HG03460 (cell line): Measurements from ENCODE around the gene OLFM1.
"Not testable (repeated sequence)": the region's sequence is repeated elsewhere in the genome, so short reads cannot be mapped to it uniquely, and the experiment has no call there.

Experiments
- ATAC-seq: cut with Tn5 transposase; IDR thresholded peaks from one replicate; pipeline ENCODE4 v1.9.1; 2021; ENCODE audit not compliant: unreplicated experiment

OLFM1 gene

DNA sequence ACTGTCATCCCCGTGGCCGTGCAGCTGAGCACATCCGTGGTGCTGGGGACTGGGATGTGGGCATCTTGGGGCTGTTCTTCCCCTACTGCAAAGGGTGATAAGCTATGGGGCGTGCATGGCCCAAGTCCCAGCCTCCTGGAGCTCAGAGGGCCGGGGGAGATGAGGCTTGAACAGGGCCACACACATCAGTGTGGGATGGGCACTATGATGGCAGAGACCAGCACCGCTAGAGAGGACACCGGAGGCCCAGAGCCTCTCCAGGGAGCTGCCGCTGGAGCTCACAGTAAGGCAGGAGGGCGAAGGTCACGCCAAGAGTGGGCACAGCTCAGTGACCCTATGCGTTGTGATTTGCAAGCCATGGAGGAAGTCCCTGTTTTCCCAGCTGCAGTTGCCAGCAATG is 63.5 kb downstream of the OLFM1 start:
- no peak for ATAC-seq

- ATAC-seq, result no peak
Measured at GRCh38 chr9:135151757-135152613, 64.5 kb downstream of the OLFM1 start.

DNA sequence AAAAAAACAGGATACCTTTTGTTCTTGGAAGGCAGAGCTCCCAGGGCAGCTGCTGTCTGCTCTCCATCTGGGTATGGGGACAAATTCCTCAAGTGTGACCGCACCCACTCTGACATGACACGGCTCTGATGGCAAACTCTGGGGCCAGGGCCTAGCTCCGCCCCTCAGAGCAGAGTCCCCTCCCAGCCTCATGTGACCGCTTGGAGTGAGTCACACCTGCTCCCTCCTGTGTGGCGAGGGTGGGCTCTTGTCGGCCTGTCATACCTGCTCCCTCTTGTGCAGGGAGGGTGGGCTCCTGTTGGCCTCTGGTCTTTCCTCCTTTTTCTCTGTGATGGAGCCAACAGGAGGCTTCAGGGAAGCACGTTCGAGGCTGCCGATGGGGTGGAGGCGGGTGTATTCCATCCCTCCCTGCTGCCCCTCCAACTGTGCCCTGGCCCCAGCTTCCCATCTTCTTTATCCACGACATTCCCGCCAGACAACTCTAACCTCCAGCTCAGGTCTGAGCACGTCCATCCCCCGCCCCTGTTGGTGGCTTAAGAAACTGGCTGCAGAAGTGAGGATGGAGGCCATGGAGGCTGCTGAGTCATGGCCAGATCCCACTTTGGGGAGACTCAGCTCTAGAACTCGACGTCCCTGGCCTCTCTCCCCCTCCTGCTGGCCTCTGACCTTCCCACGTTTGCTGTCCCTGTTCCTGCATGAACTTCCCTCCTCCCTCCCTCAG is 65.3 kb downstream of the OLFM1 start:
- no peak for ATAC-seq

DNA sequence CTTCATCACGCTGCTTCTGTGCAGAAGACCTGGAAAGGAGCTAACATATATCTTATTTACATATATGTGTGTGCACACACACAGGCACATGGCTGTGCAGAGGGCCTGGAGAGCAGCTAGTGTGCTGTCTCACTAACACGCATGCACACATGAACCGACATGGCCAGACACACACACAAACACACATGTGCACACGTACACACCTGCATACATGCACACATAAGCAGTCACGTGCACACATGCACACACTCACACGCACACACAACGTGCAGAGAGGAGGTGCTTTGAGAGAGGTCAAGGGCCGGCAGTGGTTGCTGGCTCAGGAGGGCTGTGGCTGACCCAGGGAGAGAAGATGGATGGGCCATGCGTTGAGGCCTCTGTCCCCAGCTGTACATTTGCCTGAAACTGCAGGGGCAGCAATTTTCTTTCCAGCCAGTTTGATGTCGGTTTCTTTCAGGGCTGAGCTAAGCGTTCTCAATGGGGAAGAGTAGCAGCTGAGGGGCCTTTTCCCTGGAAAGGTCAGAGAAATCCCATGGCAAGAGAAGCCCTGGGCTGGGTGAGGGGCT is 66.7 kb downstream of the OLFM1 start:
- no peak for ATAC-seq

DNA sequence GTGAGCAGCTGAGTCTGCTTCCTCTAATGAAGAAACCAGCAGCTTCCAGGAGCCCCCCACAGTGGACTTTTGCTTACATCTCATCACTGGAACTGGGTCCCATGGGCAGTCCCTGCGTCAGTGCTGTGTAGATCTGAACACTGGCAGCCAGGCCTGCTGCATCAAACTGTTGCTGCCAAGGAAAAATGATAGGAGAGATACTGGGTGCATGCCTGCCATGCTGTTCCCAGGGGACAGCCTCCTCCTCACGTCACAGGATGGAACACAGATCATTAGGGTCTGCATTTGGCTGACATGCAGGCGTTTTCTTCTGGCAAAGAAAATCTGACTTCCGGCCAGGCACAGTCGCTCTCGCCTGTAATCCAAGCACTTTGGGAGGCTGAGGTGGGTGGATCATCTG is 67.9 kb downstream of the OLFM1 start:
- no peak for ATAC-seq

DNA sequence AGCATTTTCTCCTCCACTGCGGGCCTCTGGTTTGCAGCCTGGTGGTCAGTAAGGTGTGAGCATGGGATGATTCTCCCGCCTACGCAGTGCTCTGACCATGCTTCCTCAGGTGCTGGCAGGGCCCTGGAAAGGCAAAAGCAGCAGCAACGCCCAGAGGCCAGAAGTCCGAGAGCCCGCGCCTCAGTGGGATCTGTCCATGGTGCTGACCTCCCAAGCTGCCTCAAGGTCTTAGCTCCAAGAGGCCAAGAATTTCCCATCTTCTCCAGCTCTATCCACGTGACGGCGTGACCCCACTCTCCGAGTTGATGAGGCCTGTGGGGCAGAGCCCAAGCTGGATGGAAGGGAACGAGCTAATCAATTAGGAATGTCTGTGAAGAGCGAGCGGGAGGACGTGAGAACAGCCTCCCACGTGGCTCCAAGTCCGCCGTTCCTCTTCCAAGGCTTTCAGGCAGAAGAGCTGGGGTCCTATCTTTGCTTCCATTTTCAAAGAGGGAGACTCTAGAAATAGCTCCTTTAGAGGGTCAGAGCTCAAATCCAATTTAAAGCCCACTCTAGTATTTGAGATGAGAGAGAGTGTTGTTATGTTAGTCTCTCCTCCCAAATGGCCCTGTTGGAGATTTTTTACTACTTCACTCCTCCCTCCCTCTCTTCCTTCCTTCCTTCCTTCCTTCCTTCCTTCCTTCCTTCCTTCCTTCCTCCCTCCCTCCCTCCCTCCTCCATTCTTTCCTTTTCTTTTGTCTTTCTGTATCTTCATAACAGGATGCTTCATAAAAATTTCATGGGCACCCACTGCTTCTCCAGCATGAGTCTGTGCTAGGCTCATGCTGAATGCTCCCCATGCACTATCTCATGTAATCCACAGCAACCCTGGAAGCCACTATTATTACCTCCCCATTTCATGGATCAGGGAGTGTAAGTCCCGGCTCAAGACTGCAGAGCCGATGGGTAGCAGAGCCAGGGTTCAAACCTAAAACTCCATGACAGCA is 69.3 kb downstream of the OLFM1 start:
- no peak for ATAC-seq

- ATAC-seq, result no peak
Measured at GRCh38 chr9:135157856-135158563, 70.5 kb downstream of the OLFM1 start.

DNA sequence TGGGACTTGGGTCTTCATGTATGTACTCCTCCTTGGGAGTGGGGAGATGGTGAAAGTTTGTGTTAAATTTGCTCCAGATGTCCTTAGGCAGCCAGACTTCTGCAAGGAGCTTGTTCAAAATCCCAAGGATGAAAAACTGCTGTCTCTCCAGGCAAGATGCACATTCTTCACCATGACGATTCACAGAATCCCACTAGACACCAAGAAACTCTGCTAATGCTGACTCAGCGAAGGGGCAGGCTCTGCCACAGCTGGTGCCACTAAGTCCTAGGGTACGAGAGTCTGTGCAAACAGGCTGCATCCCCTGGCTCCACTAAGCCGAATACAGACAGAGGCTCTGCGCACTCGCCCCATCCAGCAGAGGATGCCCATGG is 71.1 kb downstream of the OLFM1 start:
- ATAC-seq, result no peak

- no peak for ATAC-seq
Measured at GRCh38 chr9:135159801-135160200, 72.3 kb downstream of the OLFM1 start.

DNA sequence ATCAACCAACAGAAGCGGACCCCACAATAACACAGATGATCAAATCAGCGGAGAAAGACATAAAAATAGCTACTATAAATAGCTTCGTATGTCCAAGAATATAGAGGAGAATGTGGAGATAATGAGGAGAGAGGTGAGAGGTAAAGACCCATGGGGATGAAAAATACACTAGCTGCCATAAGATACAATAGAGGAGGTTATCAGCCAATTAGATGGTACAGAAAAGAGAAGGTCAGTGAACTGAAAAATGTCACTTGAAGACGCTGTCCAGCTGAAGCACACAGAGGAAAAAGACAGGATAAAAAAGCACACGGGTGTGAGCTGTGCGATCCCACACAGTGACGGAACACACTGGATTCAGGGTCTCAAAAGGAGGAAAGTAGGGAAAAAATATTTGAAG is 73.4 kb downstream of the OLFM1 start:
- no peak for ATAC-seq

GRCh38 chr9:135162599-135162998 is 75.1 kb downstream of the OLFM1 start:
- ATAC-seq, result not testable (repeated sequence)

DNA sequence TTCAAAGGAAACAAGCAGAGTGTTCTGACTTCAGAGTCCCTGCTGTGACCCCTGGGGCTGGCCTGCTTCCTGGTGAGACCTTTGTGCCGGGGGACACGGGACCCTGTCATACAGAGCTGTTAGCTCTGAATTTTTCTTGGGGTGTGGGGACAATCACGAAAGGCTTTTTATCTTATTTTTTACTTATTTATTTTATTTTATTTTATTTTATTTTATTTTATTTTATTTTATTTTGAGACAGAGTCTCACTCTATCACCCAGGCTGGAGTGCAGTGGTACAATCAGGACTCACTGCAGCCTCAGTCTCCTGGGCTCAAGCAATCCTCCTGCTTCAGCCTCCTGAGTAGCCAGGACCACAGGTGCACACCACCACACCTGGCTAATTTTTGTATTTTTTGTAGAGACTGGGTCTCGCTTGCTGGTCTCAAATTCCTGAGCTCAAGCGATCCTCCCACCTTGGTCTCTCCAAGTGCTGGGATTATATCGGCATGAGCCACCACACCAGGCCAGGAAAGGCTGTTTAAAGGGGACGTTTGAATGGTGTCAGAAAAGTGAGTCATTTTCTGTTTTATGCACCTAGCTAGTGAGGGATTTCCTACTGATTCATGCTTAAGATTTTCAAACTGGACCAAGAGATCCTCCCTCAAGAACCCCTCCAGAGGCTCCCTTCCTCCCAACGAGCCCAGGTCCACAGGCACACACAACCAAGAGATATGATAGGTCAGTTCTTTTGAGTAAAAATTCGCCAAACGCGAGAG is 75.7 kb downstream of the OLFM1 start:
- ATAC-seq, result no peak

DNA sequence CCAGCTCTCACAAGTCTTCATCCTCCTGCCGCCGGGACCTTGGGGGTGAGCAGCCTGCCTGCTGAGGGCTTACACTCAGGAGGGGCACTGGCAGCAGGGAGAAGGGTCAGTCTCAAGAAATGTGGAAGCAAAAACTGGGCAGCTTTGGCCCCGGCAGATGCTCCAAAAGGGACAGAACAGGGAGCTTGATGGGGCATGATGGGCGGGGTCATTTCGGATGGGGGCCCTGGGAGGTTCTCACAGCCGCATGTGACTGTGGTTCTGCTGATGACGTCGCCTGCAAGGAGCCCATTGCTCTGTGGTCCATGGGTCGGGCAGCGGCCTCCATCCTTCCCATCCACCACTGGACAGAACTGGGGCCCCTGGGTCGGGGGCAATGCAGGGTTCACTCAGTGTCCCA is 76.6 kb downstream of the OLFM1 start:
- no peak for ATAC-seq

GRCh38 chr9:135165003-135165711 is 77.7 kb downstream of the OLFM1 start:
- no peak for ATAC-seq

GRCh38 chr9:135165756-135166519 is 78.5 kb downstream of the OLFM1 start:
- no peak for ATAC-seq

DNA sequence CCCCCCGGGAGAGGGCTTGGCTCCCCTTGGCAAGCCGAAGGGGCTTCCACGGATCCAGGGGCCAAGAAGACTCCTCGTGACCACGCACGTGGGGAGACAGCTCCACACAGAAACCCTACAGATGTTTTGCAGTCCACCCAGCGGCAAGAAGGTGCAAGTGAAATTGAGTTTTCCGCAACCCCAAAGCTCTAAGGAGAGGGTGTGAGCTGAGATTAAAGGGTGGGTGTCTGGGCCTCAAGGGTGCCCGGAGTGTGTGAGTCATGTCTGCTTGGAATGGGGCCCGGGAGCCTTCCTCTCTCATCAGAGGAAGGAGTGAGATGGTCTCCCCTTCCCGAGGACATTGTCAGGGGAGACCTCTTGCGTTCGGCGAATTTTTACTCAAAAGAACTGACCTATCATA is 79.1 kb downstream of the OLFM1 start:
- no peak for ATAC-seq

DNA sequence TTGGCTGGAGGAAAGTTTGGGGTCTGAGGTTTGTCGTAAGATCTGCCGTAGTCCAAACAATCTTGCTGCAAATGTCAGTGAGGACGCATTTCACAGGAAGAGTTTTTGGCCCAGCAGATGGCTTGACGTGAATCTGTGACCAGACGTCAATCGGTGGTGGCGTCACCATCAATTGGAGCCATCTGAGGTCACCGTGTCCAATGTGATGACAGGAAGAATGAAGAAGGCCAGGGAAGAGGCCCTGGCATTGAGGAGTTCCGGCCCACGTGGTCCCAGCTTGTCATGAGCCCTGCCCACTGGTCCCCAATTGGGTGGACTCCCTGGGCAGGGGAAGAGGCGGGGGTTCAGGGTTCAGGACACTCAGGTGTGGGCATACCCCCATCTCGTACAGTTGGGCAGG is 79.9 kb downstream of the OLFM1 start:
- ATAC-seq, result no peak
